Osteoblast (primary cell): ENCODE data around the gene SSC4D. TPM values are rescaled to one million over a fixed set of nuclear protein-coding genes. Genes with fewer than 3 reads are reported as not detected.
"Not testable (repeated sequence)": the region's sequence is repeated elsewhere in the genome, so short reads cannot be mapped to it uniquely, and the experiment has no call there.

ENCODE experiments used
- DNase-seq: peaks from one replicate; pipeline ENCODE4 v3.0.0; 2011; ENCODE audit warnings: low spot score, mixed read lengths; ENCODE audit not compliant: insufficient read length; ENCODE audit errors: missing footprints
- H2AFZ ChIP-seq: 2 replicates; pipeline ENCODE4 v1.6.0; 2011; ENCODE audit warnings: mild to moderate bottlenecking, low read length
- H3K27ac ChIP-seq: 2 replicates; pipeline ENCODE4 v1.5.1; 2011; ENCODE audit warnings: mild to moderate bottlenecking, low read depth, low read length, moderate library complexity
- H3K27me3 ChIP-seq: 2 replicates; pipeline ENCODE4 v1.6.0; 2012; ENCODE audit warnings: mild to moderate bottlenecking, control low read depth, inconsistent platforms, low read length, moderate library complexity; ENCODE audit not compliant: insufficient read depth
- H3K36me3 ChIP-seq: 2 replicates; pipeline ENCODE4 v1.5.1; 2011; ENCODE audit warnings: mild to moderate bottlenecking, low read length, control low read depth, moderate library complexity; ENCODE audit not compliant: insufficient read depth
- H3K4me1 ChIP-seq: 2 replicates; pipeline ENCODE4 v1.5.1; 2011; ENCODE audit warnings: mild to moderate bottlenecking, low read length, control low read depth, moderate library complexity; ENCODE audit not compliant: insufficient read depth
- H3K4me2 ChIP-seq: 2 replicates; pipeline ENCODE4 v1.6.0; 2011; ENCODE audit warnings: mild to moderate bottlenecking, low read length; ENCODE audit not compliant: insufficient read depth
- H3K4me3 ChIP-seq: fragments of 200-600 bp; sonication (generic); 3 replicates; pipeline ENCODE4 v1.5.1; 2012; ENCODE audit warnings: mild to moderate bottlenecking, low read length, inconsistent platforms; ENCODE audit not compliant: insufficient read depth
- H3K79me2 ChIP-seq: 2 replicates; pipeline ENCODE4 v1.6.0; 2012; ENCODE audit warnings: mild to moderate bottlenecking, low read length, control low read depth, inconsistent platforms; ENCODE audit not compliant: insufficient read depth
- H3K9me3 ChIP-seq: 2 replicates; pipeline ENCODE4 v1.5.1; 2011; ENCODE audit warnings: low read depth, low read length, control low read depth
- H4K20me1 ChIP-seq: 2 replicates; pipeline ENCODE4 v1.6.0; 2012; ENCODE audit warnings: mild to moderate bottlenecking, low read length, control low read depth; ENCODE audit not compliant: insufficient read depth
- CTCF ChIP-seq: IDR thresholded peaks from 2 replicates; pipeline ENCODE4 v1.5.1; 2011; ENCODE audit warnings: mild to moderate bottlenecking, low read depth, low read length, moderate library complexity; ENCODE audit errors: extremely low read depth
- total RNA-seq: library from RNA; depleted of rRNA; stranded (reverse); fragments of >200 nt; gene quantifications from 2 replicates; pipeline ENCODE4 v1.2.3, GENCODE V29; 2012

The SSC4D gene
- total RNA-seq, 1 donor: 1.1 TPM

DNA sequence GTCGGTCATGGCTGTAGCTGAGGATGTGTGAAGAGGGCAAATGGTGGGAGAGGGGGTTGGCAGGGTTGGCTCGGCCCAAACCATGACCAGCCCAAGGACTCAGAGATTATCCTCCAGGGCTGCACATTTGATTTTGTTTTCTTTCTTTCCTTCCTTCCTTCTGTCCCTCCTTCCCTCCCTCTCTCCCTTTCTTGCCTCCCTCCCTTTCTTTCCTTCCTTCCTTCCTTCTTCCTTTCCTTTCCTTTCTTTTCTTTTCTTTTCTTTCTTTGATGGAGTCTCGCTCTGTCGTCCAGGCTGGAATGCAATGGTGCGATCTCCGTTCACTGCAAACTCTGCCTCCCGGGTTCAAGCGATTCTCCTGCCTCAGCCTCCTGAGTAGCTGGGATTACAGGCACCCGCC lies 3.8 kb downstream of the SSC4D start:
- H3K9me3 ChIP-seq: no peaks in the 10 kb centered on the region
- no peaks in the 10 kb centered on the region for H3K27me3 ChIP-seq
- no peaks in the 10 kb centered on the region for H3K36me3 ChIP-seq
- no peaks in the 10 kb centered on the region for H4K20me1 ChIP-seq
- no peaks in the 10 kb centered on the region for H3K79me2 ChIP-seq
- no peak overlapping the region for H3K27ac ChIP-seq
- no peak overlapping the region for H2AFZ ChIP-seq
- TF ChIP-seq CTCF: no peak
- no peak overlapping the region for H3K4me3 ChIP-seq
- H3K4me1 ChIP-seq: no peaks in the 10 kb centered on the region
- DNase-seq: peak; percentile 31
- H3K4me2 ChIP-seq: no peak overlapping the region

DNA sequence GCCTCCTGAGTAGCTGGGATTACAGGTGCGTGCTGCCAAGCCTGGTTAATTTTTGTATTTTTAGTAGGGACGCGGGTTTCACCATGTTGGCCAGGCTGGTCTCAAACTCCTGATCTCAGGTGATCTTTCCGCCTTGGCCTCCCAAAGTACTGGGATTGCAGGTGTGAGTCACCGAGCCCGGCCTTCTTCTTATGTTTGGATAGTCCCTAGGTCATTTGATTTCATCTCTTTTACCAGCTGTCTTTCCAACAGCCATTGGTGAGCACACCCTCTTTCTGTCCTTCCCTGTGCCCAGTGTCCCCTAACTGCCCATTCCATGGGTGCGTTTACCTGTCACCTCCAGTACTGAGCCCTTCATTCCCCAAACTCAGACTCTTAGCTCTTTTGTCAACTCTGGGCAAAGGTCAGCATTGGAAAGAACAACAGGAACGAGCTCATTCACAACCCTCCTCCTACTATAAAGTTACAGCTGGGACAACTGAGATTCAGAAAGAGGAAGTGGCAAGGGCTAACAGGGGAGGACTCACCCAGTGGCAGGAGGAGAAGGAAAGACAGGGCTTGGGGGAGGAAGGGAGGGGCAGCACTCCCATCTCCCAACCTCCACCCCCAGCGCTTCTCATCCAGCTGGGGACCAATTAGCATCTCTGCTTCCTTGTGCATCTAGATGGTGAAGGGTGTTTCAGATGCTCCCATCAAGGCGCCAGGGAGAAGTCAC lies 5.6 kb downstream of the SSC4D start:
- TF ChIP-seq CTCF: no peak
- H3K27me3 ChIP-seq: no peaks in the 10 kb centered on the region
- no peaks in the 10 kb centered on the region for H3K79me2 ChIP-seq
- H3K4me2 ChIP-seq: no peak overlapping the region
- no peaks in the 10 kb centered on the region for H4K20me1 ChIP-seq
- no peaks in the 10 kb centered on the region for H3K4me1 ChIP-seq
- no peaks in the 10 kb centered on the region for H3K9me3 ChIP-seq
- H2AFZ ChIP-seq: no peak overlapping the region
- H3K27ac ChIP-seq: no peak overlapping the region
- H3K4me3 ChIP-seq: no peak overlapping the region
- no peaks in the 10 kb centered on the region for H3K36me3 ChIP-seq
- DNase-seq: peak; percentile 51

DNA sequence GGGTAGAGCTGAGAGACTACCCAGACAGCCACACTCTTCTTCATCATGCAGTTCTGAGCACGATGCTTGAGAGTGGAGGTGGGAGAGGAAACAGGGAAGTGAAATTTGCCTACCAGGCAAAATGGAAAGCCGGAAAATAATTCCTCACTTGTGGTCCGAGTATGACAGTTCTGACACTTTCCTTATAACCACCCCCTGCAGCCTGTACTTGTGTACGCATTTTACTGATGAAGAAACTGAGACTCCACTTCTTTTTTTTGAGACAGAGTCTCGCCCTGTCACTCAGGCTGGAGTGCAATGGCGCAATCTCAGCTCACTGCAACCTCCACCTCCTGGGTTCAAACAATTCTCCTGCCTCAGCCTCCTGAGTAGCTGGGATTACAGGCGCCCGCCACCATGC lies 6.4 kb downstream of the SSC4D start:
- not testable (repeated sequence) for H3K79me2 ChIP-seq, H3K9me3 ChIP-seq, H3K4me2 ChIP-seq, H4K20me1 ChIP-seq, H3K27ac ChIP-seq, H3K36me3 ChIP-seq, H3K4me3 ChIP-seq, H3K27me3 ChIP-seq, H3K4me1 ChIP-seq, H2AFZ ChIP-seq
- DNase-seq: peak; percentile 50

DNA sequence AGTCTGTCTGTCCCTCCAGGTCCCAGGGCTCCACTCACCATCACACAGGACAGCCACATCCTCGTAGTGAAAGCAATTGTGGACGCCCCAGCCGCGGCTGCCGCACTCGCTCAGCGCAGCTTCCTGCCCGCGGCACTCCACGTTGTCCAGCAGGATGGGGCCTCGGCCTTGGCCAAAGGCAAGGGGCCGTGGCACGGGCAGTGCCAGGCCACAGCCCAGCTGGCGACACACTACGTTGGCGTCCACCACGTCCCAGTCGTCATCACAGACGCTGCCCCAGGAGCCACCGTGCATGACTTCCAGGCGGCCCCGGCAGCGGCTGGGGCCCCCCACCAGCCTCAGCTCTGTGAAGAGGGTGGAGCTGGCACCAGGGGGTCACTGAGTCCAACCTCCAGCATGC lies 9.2 kb downstream of the SSC4D start:
- no peak overlapping the region for H2AFZ ChIP-seq
- no peak for TF ChIP-seq CTCF
- H3K36me3 ChIP-seq: no peaks in the 10 kb centered on the region
- DNase-seq: peak; percentile 45
- no peaks in the 10 kb centered on the region for H3K79me2 ChIP-seq
- H3K27me3 ChIP-seq: no peaks in the 10 kb centered on the region
- no peak overlapping the region for H3K4me3 ChIP-seq
- no peaks in the 10 kb centered on the region for H3K9me3 ChIP-seq
- no peak overlapping the region for H3K4me2 ChIP-seq
- peaks cover 8% of the 10 kb centered on the region for H3K4me1 ChIP-seq
- no peak overlapping the region for H3K27ac ChIP-seq
- no peaks in the 10 kb centered on the region for H4K20me1 ChIP-seq
